Inflammatory macrophage treated with lipopolysaccharide for 4 hours (primary cell): ENCODE data around the gene MSANTD2.

Experiments
- DNase-seq: peaks from one replicate; pipeline ENCODE4 v3.0.0-alpha.2; 2020

The MSANTD2 gene

DNA sequence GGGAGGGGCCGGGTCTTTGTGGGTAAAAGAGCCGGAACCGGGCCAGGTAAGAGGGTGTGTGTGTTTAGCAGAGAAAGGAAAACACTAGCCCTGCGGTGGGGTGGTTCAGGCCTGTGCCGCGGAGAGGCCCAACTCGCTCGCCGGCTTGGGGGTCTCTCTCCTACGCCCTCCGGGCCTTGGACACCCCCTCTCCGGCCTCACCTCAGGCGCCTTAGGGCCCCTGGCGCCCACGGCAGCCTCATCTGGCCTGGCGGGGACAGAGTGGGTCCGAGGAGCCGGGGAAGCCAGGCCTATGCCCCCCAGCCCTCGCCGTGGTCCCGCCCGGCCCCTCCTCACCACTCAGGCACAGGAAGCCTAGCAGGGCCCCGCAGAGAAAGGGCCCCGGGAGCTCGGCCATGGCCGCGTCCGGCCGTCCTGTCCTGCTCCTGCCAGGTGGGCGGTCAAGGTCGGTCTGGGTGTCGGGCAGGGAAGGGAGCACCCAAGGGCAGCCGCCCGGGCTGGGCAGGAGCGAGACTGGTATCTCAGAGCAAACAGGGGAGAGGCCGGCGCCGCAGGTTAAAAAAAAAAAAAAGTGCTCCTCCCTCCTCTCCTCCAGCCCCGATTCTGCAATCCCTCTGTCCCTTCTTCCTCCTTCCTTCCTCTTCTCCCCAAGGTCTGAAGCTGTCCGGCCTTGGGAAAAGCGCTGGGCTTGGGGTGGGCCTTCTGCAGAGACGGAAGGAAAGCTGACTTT lies 48.3 kb downstream of the MSANTD2 start, which contains the start of gene VSIG2:
Gene VSIG2, minus strand, starts transcription at position 515 of the 730 bp plus-strand sequence. Its CDS starts 118 bp downstream, at position 397.
- DNase-seq = no peak

- DNase-seq = no peak
Measured at GRCh38 chr11:124751391-124751740, 48.8 kb downstream of the MSANTD2 start.

DNA sequence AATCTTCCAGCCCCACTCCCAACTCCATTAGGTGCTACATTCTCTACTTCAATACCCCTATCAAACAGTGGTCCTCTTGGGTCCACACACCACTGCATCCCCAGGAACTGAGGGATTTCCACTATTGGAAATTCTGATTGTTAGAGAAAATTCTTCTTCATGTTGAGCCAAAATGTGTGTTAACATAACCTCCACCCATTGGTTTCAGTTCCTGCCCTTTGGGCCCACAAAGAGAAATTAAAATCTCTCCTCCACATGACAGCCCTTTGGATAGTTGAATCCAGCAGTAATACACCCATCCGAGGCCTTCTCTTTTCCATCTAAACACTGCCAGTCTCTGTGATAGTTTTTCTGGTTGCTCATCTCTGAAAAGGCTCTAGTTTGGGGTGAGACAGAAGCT lies 50.3 kb downstream of the MSANTD2 start:
- DNase-seq = peak; percentile 65

GRCh38 chr11:124748481-124749343 lies 51.5 kb downstream of the MSANTD2 start:
- DNase-seq = peak; percentile 54

DNA sequence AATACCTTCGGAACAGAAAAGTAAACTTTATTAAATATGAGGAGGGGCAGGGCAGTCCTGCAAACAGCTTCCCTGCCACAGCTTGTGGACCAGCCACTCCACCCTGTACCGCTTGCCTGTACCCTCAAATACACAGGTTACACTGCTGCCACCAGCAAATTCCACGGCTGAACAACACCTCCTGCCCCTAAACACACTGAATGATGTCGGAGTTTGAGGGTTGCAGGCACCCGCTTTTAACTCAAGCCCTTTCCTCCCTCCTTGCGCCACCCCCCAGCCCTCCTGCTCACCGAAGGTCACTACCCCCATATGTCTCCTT lies 52.1 kb downstream of the MSANTD2 start:
- no peak for DNase-seq

DNA sequence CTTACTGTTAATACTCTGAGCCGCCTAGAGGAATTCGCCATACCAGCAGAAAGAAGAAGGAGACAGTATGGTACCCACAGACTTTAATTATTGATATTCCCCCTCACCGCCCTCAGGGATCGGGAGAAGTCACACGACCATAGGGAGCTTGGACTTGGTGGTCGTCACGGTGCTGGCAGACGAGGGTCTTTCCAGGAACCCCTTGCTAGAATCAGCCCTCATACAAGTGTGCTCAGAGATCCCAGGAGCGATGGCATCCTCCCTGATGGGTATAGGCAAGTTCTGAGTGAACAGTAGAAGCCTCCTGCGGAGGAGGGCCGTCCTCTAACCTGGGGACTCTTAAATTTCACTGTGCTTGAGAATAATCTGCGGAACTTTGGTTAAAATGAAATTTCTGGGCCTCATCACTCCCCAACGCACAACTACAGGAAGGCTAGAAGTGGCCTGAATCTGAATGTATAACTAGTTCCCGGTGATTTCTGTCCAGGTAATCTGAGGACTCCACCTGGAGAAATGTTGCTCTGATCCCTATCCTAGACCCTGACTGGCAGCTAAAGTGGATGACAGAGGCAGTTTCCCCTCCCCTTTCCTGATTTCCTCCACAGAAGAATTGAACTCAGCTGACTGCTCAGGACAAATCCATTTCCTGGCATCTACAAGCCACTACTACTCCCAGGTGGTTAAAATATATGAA lies 52.7 kb downstream of the MSANTD2 start:
- DNase-seq = no peak

DNA sequence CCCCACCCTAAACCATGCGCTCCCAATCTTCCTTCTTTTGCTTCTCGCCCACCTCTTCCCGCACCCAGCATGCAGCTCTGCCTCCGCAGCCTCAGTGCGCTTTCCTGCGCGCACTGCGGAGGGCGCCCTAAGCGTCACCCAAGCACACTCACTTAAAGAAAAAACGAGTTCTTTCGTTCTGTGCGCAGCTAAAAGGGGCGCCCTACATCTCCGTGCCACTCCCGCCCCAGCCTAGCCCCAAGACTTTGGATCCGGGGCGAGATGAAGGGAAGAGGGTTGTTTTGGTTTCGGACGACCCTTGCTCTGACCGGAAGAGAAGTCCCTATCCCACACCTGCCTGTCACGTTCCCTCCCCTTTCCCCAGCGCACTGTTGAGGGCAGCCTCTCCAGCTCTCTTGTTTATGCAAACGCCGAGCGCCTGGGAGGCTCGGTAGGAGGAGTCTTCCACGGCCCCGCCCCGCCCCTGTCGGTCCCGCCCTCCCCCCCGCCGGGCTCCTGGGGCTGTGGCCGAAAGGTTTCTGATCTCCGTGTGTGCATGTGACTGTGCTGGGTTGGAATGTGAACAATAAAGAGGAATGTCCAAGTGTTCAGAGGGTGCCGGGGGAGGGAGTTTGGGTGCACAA lies 53.5 kb downstream of the MSANTD2 start:
- peak; percentile 62 for DNase-seq

- no peak for DNase-seq
Measured at GRCh38 chr11:124745835-124746620, 54.2 kb downstream of the MSANTD2 start.

DNA sequence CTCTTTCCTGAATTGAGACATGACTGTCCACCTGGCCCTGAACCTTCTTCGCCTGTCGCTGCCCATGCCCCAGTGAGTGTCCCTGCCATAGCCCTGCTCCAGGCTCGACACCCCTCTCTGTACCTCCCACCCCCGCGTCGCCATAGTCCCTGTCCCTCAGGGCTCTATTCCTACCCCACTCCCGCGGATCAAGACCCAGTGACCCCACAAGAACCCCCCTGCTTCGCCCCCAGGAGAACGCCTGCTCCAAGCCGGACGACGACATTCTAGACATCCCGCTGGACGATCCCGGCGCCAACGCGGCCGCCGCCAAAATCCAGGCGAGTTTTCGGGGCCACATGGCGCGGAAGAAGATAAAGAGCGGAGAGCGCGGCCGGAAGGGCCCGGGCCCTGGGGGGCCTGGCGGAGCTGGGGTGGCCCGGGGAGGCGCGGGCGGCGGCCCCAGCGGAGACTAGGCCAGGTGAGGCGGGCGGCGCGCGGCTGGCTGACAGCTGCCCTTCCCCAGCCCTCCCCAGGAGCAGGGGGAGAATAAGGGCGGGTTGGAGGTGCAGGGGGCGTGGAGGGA lies 54.9 kb downstream of the MSANTD2 start:
- DNase-seq = no peak

GRCh38 chr11:124743050-124743449 lies 57.2 kb downstream of the MSANTD2 start:
- DNase-seq = no peak

GRCh38 chr11:124742555-124742954 lies 57.7 kb downstream of the MSANTD2 start:
- peak; percentile 64 for DNase-seq

- peak; percentile 62 for DNase-seq
Measured at GRCh38 chr11:124740277-124740882, 59.8 kb downstream of the MSANTD2 start.

- peak; percentile 79 for DNase-seq
Measured at GRCh38 chr11:124739479-124740276, 60.5 kb downstream of the MSANTD2 start, which contains the start of gene NRGN. NRGN (plus strand) TSS chr11:124739942; CDS start chr11:124740085, 143 bp downstream.

DNA sequence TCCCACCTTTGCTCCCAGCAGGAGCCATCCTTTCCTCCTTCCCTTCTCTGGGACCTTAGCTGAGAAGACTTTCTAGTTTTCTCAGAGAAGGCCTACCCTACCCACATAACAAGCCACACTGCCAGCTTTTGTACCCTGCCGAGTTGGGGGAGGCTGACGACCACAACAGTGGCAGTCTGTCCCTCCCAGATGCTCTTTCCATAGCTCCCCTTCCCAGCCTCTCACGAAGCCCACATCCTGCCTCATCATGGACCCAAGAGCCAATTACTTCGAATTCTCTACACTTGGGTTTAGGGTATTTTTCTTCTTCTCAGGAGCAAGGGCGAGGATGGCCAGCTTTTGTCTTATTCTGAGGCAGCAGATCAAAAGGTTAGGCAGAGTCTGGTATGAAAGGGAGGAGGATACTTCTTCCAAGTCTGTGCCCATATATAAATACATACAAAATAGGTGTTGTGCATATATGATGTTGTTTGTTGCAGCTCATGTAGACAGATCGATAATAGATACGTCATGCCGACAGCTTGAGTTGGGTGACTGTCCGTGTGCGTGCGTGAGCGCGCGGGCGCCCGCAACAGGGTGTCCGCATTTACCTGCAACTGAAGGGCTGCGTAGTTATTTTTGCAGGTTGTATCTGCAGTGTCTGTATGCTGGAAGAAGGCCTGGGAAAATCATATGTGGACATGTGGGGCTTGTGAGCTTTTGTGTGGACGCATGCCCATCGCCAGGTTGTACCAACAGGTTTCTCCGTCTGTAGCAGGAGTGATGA lies 61.3 kb downstream of the MSANTD2 start:
- no peak for DNase-seq

GRCh38 chr11:124737638-124738305 lies 62.4 kb downstream of the MSANTD2 start:
- no peak for DNase-seq

GRCh38 chr11:124736736-124737135 lies 63.5 kb downstream of the MSANTD2 start:
- peak; percentile 63 for DNase-seq

DNA sequence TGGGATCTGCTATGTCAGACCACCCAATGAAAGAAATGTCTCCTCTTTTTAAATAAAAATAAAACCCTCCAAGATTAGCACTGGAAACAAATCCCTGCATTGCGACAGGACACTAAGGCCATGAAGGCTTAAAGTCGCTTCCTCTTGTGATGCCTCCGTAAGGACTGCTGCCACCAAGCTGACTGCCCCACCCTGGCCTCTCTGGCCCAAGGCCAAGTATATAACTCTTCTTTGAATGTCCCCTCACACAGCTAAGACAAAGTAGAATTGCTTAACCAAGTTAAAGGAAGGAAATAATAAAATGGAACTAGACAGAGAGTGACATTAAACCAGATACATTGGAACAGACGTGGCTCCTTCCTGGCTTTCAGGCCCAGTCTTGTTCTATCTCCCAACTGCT lies 68.0 kb downstream of the MSANTD2 start:
- peak; percentile 84 for DNase-seq

GRCh38 chr11:124729571-124729970 lies 70.6 kb downstream of the MSANTD2 start:
- peak; percentile 58 for DNase-seq

DNA sequence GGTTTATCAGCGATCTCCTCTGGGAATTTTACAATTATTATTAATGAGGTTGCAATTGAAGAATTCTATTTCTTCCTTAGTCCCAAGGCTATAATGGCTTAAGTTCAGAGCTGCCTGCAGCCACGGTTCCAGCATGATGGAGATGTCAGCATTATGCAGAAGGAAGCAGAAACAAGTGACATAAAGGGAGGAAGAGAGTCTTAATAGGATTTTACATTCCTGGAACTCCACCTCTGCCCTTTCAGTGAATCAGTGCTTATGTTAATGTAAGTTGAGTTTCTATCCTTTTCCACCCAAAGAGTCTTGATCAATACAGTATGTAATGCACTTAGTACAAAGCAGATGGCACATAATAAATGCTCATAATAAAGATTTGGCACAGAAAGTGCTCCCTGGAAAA lies 72.1 kb downstream of the MSANTD2 start:
- no peak for DNase-seq
